ENCODE data around the gene CDH22.

GRCh38 chr20:46268131-46268614 lies 40.1 kb downstream of the CDH22 start:
- TF ChIP-seq TARDBP (IDR thresholded peaks at IDR 0.05; ENCODE audit: borderline replicate concordance) = no peak
- no peak for TF ChIP-seq TAF1 (IDR thresholded peaks at IDR 0.05; ENCODE audit: borderline replicate concordance, low read depth, low read length)
- no peak for TF ChIP-seq EZH2 (IDR thresholded peaks at IDR 0.05; ENCODE audit: borderline replicate concordance, control insufficient read depth, low read depth, low read length)
- no peak for TF ChIP-seq CBFB (IDR thresholded peaks at IDR 0.05; ENCODE audit: low read depth)
- TF ChIP-seq RAD21 (IDR thresholded peaks at IDR 0.05; ENCODE audit: insufficient read depth, low read depth, low read length) = no peak
- no peak for TF ChIP-seq MYC (IDR thresholded peaks at IDR 0.05; ENCODE audit: insufficient read depth, insufficient read length, insufficient replicate concordance, low read length, severe bottlenecking)
- TF ChIP-seq POLR2AphosphoS5 (IDR thresholded peaks at IDR 0.05; ENCODE audit: low read length) = no peak
- no peak for TF ChIP-seq POLR2A (IDR thresholded peaks at IDR 0.05; ENCODE audit: low read depth, low read length)
- TF ChIP-seq EP300 (IDR thresholded peaks at IDR 0.05; ENCODE audit: borderline replicate concordance in 1 of 2, control insufficient read depth in 1 of 2, low read depth in 2 of 2, low read length in 2 of 2) = no peak
- no peak for TF ChIP-seq CTCF (IDR thresholded peaks at IDR 0.05 in 2 of 3, conservative IDR thresholded peaks at IDR 0.05 in 1 of 3; ENCODE audit: control insufficient read depth in 2 of 3, extremely low read depth in 1 of 3, insufficient read depth in 1 of 3, low read depth in 3 of 3, low read length in 3 of 3)
- TF ChIP-seq PBX3 (IDR thresholded peaks at IDR 0.05; ENCODE audit: insufficient replicate concordance, low read depth, low read length) = no peak
- no peak for TF ChIP-seq CREM (IDR thresholded peaks at IDR 0.05; ENCODE audit: low read depth)

Data from GM12878 (cell line).